ENCODE measurements around the gene RASGRF2.

RASGRF2 gene

GRCh38 chr5:80926979-80927656 is 33.0 kb upstream of the RASGRF2 start:
- Histone ChIP-seq H3K36me3 (no peaks in the 10 kb centered on the region), H3K4me3 (no peak overlapping the region), H3K27ac (no peak overlapping the region), H3K4me1 (no peaks in the 10 kb centered on the region), H3K9me3 (no peaks in the 10 kb centered on the region), H3K27me3 (no peaks in the 10 kb centered on the region)
- TF ChIP-seq CTCF (IDR thresholded peaks at IDR 0.05), result no peak
- no peak for DNase-seq
- intact Hi-C loops (cut with DNase I; ENCODE audit: low total_unique reads), result no loop called here

- Histone ChIP-seq H3K27me3 (no peaks in the 10 kb centered on the region), H3K4me1 (no peaks in the 10 kb centered on the region), H3K36me3 (no peaks in the 10 kb centered on the region), H3K27ac (no peak overlapping the region), H3K9me3 (no peaks in the 10 kb centered on the region), H3K4me3 (no peak overlapping the region)
- DNase-seq, result no peak
- intact Hi-C loops (cut with DNase I; ENCODE audit: low total_unique reads), result no loop called here
- TF ChIP-seq CTCF (IDR thresholded peaks at IDR 0.05), result no peak
These were observed 32.1 kb upstream of the RASGRF2 start for GRCh38 chr5:80928073-80928472.

- no peak overlapping the region for H3K4me3 ChIP-seq
- no peak for TF ChIP-seq CTCF (IDR thresholded peaks at IDR 0.05)
- intact Hi-C loops (cut with DNase I; ENCODE audit: low total_unique reads), result no loop called here
- H3K27me3 ChIP-seq, result no peaks in the 10 kb centered on the region
- no peaks in the 10 kb centered on the region for H3K9me3 ChIP-seq
- no peak overlapping the region for H3K27ac ChIP-seq
- no peak for DNase-seq
- H3K4me1 ChIP-seq, result no peaks in the 10 kb centered on the region
- no peaks in the 10 kb centered on the region for H3K36me3 ChIP-seq
These were observed 29.2 kb upstream of the RASGRF2 start for GRCh38 chr5:80930940-80931339.

- no peaks in the 10 kb centered on the region for H3K36me3 ChIP-seq
- H3K4me1 ChIP-seq, result no peaks in the 10 kb centered on the region
- no peaks in the 10 kb centered on the region for H3K27me3 ChIP-seq
- no peak for DNase-seq
- no peak overlapping the region for H3K27ac ChIP-seq
- no peak for TF ChIP-seq CTCF (IDR thresholded peaks at IDR 0.05)
- H3K9me3 ChIP-seq, result no peaks in the 10 kb centered on the region
- H3K4me3 ChIP-seq, result no peak overlapping the region
- intact Hi-C loops (cut with DNase I; ENCODE audit: low total_unique reads), result no loop called here
These were observed 28.8 kb upstream of the RASGRF2 start for GRCh38 chr5:80931411-80931810.

- no peak for TF ChIP-seq CTCF (IDR thresholded peaks at IDR 0.05)
- Histone ChIP-seq H3K4me1 (no peaks in the 10 kb centered on the region), H3K36me3 (no peaks in the 10 kb centered on the region), H3K27ac (no peak overlapping the region), H3K9me3 (no peaks in the 10 kb centered on the region), H3K27me3 (no peaks in the 10 kb centered on the region), H3K4me3 (no peak overlapping the region)
- intact Hi-C loops (cut with DNase I; ENCODE audit: low total_unique reads), result no loop called here
- no peak for DNase-seq
These were observed 27.1 kb upstream of the RASGRF2 start for GRCh38 chr5:80933036-80933435.

GRCh38 chr5:80934751-80935150 is 25.4 kb upstream of the RASGRF2 start:
- H3K9me3 ChIP-seq, result no peaks in the 10 kb centered on the region
- intact Hi-C loops (cut with DNase I; ENCODE audit: low total_unique reads), result no loop called here
- DNase-seq, result no peak
- H3K4me1 ChIP-seq, result no peaks in the 10 kb centered on the region
- H3K4me3 ChIP-seq, result no peak overlapping the region
- no peaks in the 10 kb centered on the region for H3K27me3 ChIP-seq
- no peak overlapping the region for H3K27ac ChIP-seq
- no peak for TF ChIP-seq CTCF (IDR thresholded peaks at IDR 0.05)
- no peaks in the 10 kb centered on the region for H3K36me3 ChIP-seq

Measured in tibial artery (tissue), 4 donors.